HG02884 (cell line): ENCODE data around the gene IRAK3.

ENCODE experiments used
- ATAC-seq: cut with Tn5 transposase; IDR thresholded peaks from one replicate; pipeline ENCODE4 v1.9.1; 2021; ENCODE audit warnings: mild to moderate bottlenecking, moderate library complexity; ENCODE audit not compliant: unreplicated experiment

The IRAK3 gene

GRCh38 chr12:66188584-66189485 is at the start of gene IRAK3:
TSS of gene IRAK3 (plus strand) at chr12:66189214. CDS start at chr12:66189300, 86 bp downstream.
- peak; percentile 60 for ATAC-seq

GRCh38 chr12:66139328-66139727 is 49.7 kb upstream of the IRAK3 start:
- no peak for ATAC-seq

GRCh38 chr12:66140731-66141130 is 48.3 kb upstream of the IRAK3 start:
- ATAC-seq = no peak

GRCh38 chr12:66141299-66141698 is 47.7 kb upstream of the IRAK3 start:
- ATAC-seq = no peak

GRCh38 chr12:66142826-66143225 is 46.2 kb upstream of the IRAK3 start:
- no peak for ATAC-seq

GRCh38 chr12:66143868-66144267 is 45.1 kb upstream of the IRAK3 start:
- ATAC-seq = no peak

- ATAC-seq = no peak
Measured at GRCh38 chr12:66144791-66145754, 43.9 kb upstream of the IRAK3 start.

- no peak for ATAC-seq
Measured at GRCh38 chr12:66149702-66150398, 39.2 kb upstream of the IRAK3 start.

GRCh38 chr12:66152732-66153131 is 36.3 kb upstream of the IRAK3 start:
- no peak for ATAC-seq

GRCh38 chr12:66154776-66155175 is 34.2 kb upstream of the IRAK3 start:
- no peak for ATAC-seq

- no peak for ATAC-seq
Measured at GRCh38 chr12:66156654-66157053, 32.4 kb upstream of the IRAK3 start.

GRCh38 chr12:66159123-66159522 is 29.9 kb upstream of the IRAK3 start:
- no peak for ATAC-seq

GRCh38 chr12:66160704-66161103 is 28.3 kb upstream of the IRAK3 start:
- no peak for ATAC-seq

- ATAC-seq = no peak
Measured at GRCh38 chr12:66162701-66163100, 26.3 kb upstream of the IRAK3 start.

GRCh38 chr12:66163289-66163688 is 25.7 kb upstream of the IRAK3 start:
- no peak for ATAC-seq

GRCh38 chr12:66164349-66164821 is 24.6 kb upstream of the IRAK3 start:
- no peak for ATAC-seq

- no peak for ATAC-seq
Measured at GRCh38 chr12:66165141-66165540, 23.9 kb upstream of the IRAK3 start.

GRCh38 chr12:66166561-66166960 is 22.5 kb upstream of the IRAK3 start:
- ATAC-seq = no peak

- ATAC-seq = no peak
Measured at GRCh38 chr12:66168410-66168809, 20.6 kb upstream of the IRAK3 start.

- peak; percentile 79 for ATAC-seq
Measured at GRCh38 chr12:66169221-66170170, 19.5 kb upstream of the IRAK3 start, which contains the start of gene TMBIM4. TSS of gene TMBIM4 (minus strand) at chr12:66169996. CDS start at chr12:66169951, 45 bp downstream.
